HepG2 (cell line): ENCODE measurements around the gene CNP. TPM values are rescaled to one million over a fixed set of nuclear protein-coding genes. Genes with fewer than 3 reads are reported as not detected.

Experiments
- BORCS8-MEF2B ChIP-seq: sonication (generic); formaldehyde crosslinking; IDR thresholded peaks from 2 replicates; pipeline ENCODE4 v1.8.0; 2022; ENCODE audit warnings: mild to moderate bottlenecking, missing genetic modification reagents
- CREBL2 ChIP-seq: sonication (generic); formaldehyde crosslinking; IDR thresholded peaks from 2 replicates; pipeline ENCODE4 v1.8.1; 2023; ENCODE audit warnings: missing genetic modification reagents, mild to moderate bottlenecking, borderline replicate concordance
- FIP1L1 ChIP-seq: fragments of 200-400 bp; formaldehyde crosslinking; IDR thresholded peaks from 2 replicates; pipeline ENCODE4 v1.6.1; 2018; ENCODE audit warnings: low read depth, mild to moderate bottlenecking, low read length, moderate library complexity, borderline replicate concordance; ENCODE audit not compliant: insufficient read depth
- FOXA1 ChIP-seq, 2 experiments: fragments of 450-650 bp in 1 of 2; sonication (generic) in 1 of 2; formaldehyde crosslinking in 1 of 2; IDR thresholded peaks; 2 replicates each; pipeline versions ENCODE4 v1.4.0 to v1.6.1; 2016 to 2020; ENCODE audit warnings: missing genetic modification reagents in 1 of 2
- HNRNPK ChIP-seq: fragments of 200-400 bp; formaldehyde crosslinking; IDR thresholded peaks from 2 replicates; pipeline ENCODE4 v1.6.1; 2018; ENCODE audit warnings: low read length, low read depth, moderate library complexity, mild to moderate bottlenecking; ENCODE audit not compliant: poor library complexity, severe bottlenecking
- LCORL ChIP-seq, 2 experiments: fragments of 450-650 bp in 1 of 2; sonication (generic) in 1 of 2; formaldehyde crosslinking in 1 of 2; IDR thresholded peaks; 2 replicates each; pipeline versions ENCODE4 v1.5.0 to v1.6.1; 2017 to 2020; ENCODE audit warnings: antibody characterized with exemption in 1 of 2, missing genetic modification reagents in 1 of 2
- MAZ ChIP-seq, 2 experiments: sonication (generic) in 1 of 2; formaldehyde crosslinking in 1 of 2; IDR thresholded peaks; 2 replicates each; pipeline versions ENCODE4 v1.5.0 to v1.6.1; 2012 to 2020; ENCODE audit warnings: low read depth in 2 of 2, mild to moderate bottlenecking in 2 of 2, borderline replicate concordance in 1 of 2, improper control_type of control experiment in 1 of 2, low read length in 1 of 2, missing genetic modification reagents in 1 of 2, moderate library complexity in 1 of 2
- MXD4 ChIP-seq: IDR thresholded peaks from 2 replicates; pipeline ENCODE4 v1.6.1; 2016; ENCODE audit warnings: mild to moderate bottlenecking, missing biosample characterization, missing genetic modification reagents
- MYNN ChIP-seq: sonication (generic); formaldehyde crosslinking; IDR thresholded peaks from 2 replicates; pipeline ENCODE4 v1.4.0; 2020; ENCODE audit warnings: mild to moderate bottlenecking, low read depth, missing genetic modification reagents
- RBM39 ChIP-seq: fragments of 200-400 bp; formaldehyde crosslinking; IDR thresholded peaks from one replicate; pipeline ENCODE4 v1.6.1; 2018; ENCODE audit warnings: antibody characterized with exemption, mild to moderate bottlenecking, low read depth, low read length; ENCODE audit not compliant: poor library complexity, severe bottlenecking
- SMYD3 ChIP-seq: sonication (generic); formaldehyde crosslinking; IDR thresholded peaks from 2 replicates; pipeline ENCODE4 v1.8.1; 2023; ENCODE audit warnings: mild to moderate bottlenecking, missing genetic modification reagents
- SP1 ChIP-seq, 2 experiments: fragments of 450-650 bp in 1 of 2; sonication (generic) in 1 of 2; formaldehyde crosslinking in 1 of 2; IDR thresholded peaks; 2 replicates each; pipeline versions ENCODE4 v1.4.0 to v1.6.1; 2016 to 2020; ENCODE audit warnings: missing genetic modification reagents in 1 of 2
- TEF ChIP-seq: sonication (generic); formaldehyde crosslinking; IDR thresholded peaks from 2 replicates; pipeline ENCODE4 v1.5.0; 2020; ENCODE audit warnings: missing genetic modification reagents
- ZKSCAN5 ChIP-seq: sonication (generic); formaldehyde crosslinking; IDR thresholded peaks from 2 replicates; pipeline ENCODE4 v1.5.1; 2020; ENCODE audit warnings: mild to moderate bottlenecking, missing genetic modification reagents
- ZNF124 ChIP-seq: sonication (generic); formaldehyde crosslinking; IDR thresholded peaks from 2 replicates; pipeline ENCODE4 v1.4.0; 2020; ENCODE audit warnings: missing genetic modification reagents
- ZNF160 ChIP-seq: sonication (generic); formaldehyde crosslinking; IDR thresholded peaks from 2 replicates; pipeline ENCODE4 v1.8.0; 2022; ENCODE audit warnings: mild to moderate bottlenecking, inconsistent platforms, missing genetic modification reagents
- ZNF234 ChIP-seq: sonication (generic); formaldehyde crosslinking; conservative IDR thresholded peaks from 2 replicates; pipeline ENCODE4 v1.5.1; 2020; ENCODE audit warnings: mild to moderate bottlenecking, missing genetic modification reagents
- ZNF263 ChIP-seq: sonication (generic); formaldehyde crosslinking; IDR thresholded peaks from 2 replicates; pipeline ENCODE4 v1.4.0; 2020; ENCODE audit warnings: missing genetic modification reagents
- ZNF460 ChIP-seq: sonication (generic); formaldehyde crosslinking; IDR thresholded peaks from 2 replicates; pipeline ENCODE4 v1.5.1; 2020; ENCODE audit warnings: missing genetic modification reagents, mild to moderate bottlenecking, borderline replicate concordance
- ZNF660 ChIP-seq: sonication (generic); formaldehyde crosslinking; IDR thresholded peaks from 2 replicates; pipeline ENCODE4 v1.5.1; 2020; ENCODE audit warnings: mild to moderate bottlenecking, low read depth, missing genetic modification reagents, borderline replicate concordance
- ZNF691 ChIP-seq: sonication (generic); formaldehyde crosslinking; IDR thresholded peaks from 2 replicates; pipeline ENCODE4 v1.4.0; 2020; ENCODE audit warnings: missing genetic modification reagents, low read depth, mild to moderate bottlenecking, borderline replicate concordance
- ZNF737 ChIP-seq: sonication (generic); formaldehyde crosslinking; IDR thresholded peaks from 2 replicates; pipeline ENCODE4 v1.5.0; 2020; ENCODE audit warnings: missing genetic modification reagents, mild to moderate bottlenecking, borderline replicate concordance
- ZNF749 ChIP-seq: sonication (generic); formaldehyde crosslinking; IDR thresholded peaks from 2 replicates; pipeline ENCODE4 v1.8.0; 2022; ENCODE audit warnings: mild to moderate bottlenecking, missing genetic modification reagents, moderate library complexity, borderline replicate concordance
- ZNF768 ChIP-seq: sonication (generic); formaldehyde crosslinking; IDR thresholded peaks from 2 replicates; pipeline ENCODE4 v1.4.0; 2020; ENCODE audit warnings: missing genetic modification reagents
- ZNF784 ChIP-seq: sonication (generic); formaldehyde crosslinking; IDR thresholded peaks from 2 replicates; pipeline ENCODE4 v1.5.1; 2020; ENCODE audit warnings: missing genetic modification reagents, mild to moderate bottlenecking, borderline replicate concordance
- polyA plus RNA-seq, 8 experiments: library from polyadenylated mRNA; depleted of rRNA in 3 of 8; stranded (reverse) in 7 of 8; unstranded in 1 of 8; fragments of >200 nt; fragmentation: Illumina TruSeq in 4 of 8; extraction: Trizol in 4 of 8; gene quantifications; 2 replicates each; pipeline versions ENCODE4 v1.2.1 to v1.2.3, GENCODE V29; 2011 to 2016; ENCODE audit warnings: low read depth in 4 of 8, missing spikeins in 1 of 8, mixed read lengths in 1 of 8; ENCODE audit not compliant: insufficient read depth in 1 of 8
- total RNA-seq, 5 experiments: library from RNA; depleted of rRNA; stranded (reverse); fragments of >200 nt; fragmentation: Illumina TruSeq; extraction: Trizol; gene quantifications; 2 replicates each; pipeline ENCODE4 v1.2.3, GENCODE V29; 2016; ENCODE audit warnings: low read depth in 1 of 5

Gene CNP
- total and polyA plus RNA-seq, 2 of the 13 experiments (the other 11 are each of a cell fraction or from before 2014, with no cell fraction given) = 97.2 to 161 TPM

GRCh38 chr17:41919165-41919817 is 47.3 kb upstream of the CNP start (continued):
- TF ChIP-seq ZNF784 (peak; percentile 7; the same call in 1 of the 2 replicates), ZNF737 (CRISPR knock-in tag) (no peak), ZNF124 (CRISPR knock-in tag) (peak; percentile 39; the same call in 1 of the 2 replicates), TEF (0 out of 2 replicates have a peak, but pooled peaks have one; percentile 12), SMYD3 (CRISPR knock-in tag) (peak; percentile 51; the same call in 1 of the 2 replicates), ZNF234 (CRISPR knock-in tag) (no peak), MYNN (CRISPR knock-in tag) (peak; percentile 38; the same call in 1 of the 2 replicates), CREBL2 (CRISPR knock-in tag) (no peak; the same call in 1 of the 2 replicates), BORCS8-MEF2B (CRISPR knock-in tag) (peak; percentile 59), ZNF749 (CRISPR knock-in tag) (peak; percentile 85; the same call in 1 of the 2 replicates), ZNF160 (0 out of 2 replicates have a peak, but pooled peaks have one; percentile 80), HNRNPK (no peak), ZNF460 (no peak), LCORL (IDR thresholded peaks at IDR 0.05) (no peak), LCORL (CRISPR knock-in tag; IDR thresholded peaks at IDR 0.05) (peak; percentile 67), ZNF691 (CRISPR knock-in tag) (peak; percentile 90), ZNF660 (CRISPR knock-in tag) (0 out of 2 replicates have a peak, but pooled peaks have one; percentile 16), ZKSCAN5 (no peak), FOXA1 (IDR thresholded peaks at IDR 0.05) (no peak), FOXA1 (CRISPR knock-in tag; IDR thresholded peaks at IDR 0.05) (no peak), ZNF263 (CRISPR knock-in tag) (peak; percentile 67; the same call in 1 of the 2 replicates), ZNF768 (peak; percentile 61; the same call in 1 of the 2 replicates), MXD4 (no peak; the same call in 1 of the 2 replicates), FIP1L1 (no peak), MAZ (IDR thresholded peaks at IDR 0.05; ENCODE audit: borderline replicate concordance, low read depth, low read length) (peak; percentile 87), MAZ (CRISPR knock-in tag; IDR thresholded peaks at IDR 0.05; ENCODE audit: low read depth) (peak; percentile 67; the same call in 1 of the 2 replicates), SP1 (IDR thresholded peaks at IDR 0.05) (no peak), SP1 (CRISPR knock-in tag; IDR thresholded peaks at IDR 0.05) (no peak), RBM39 (peak; percentile 62)
